ENCODE data around the gene NAPA. TPM values are rescaled to one million over a fixed set of nuclear protein-coding genes. Genes with fewer than 3 reads are reported as not detected.

Gene NAPA
- total RNA-seq (10 to 100 TPM; 85.3 to 92.3 TPM), polyA plus RNA-seq (100 to 1,000 TPM in 1 of 3 donors, 10 to 100 TPM in 2; 88.7 to 116 (median 89.6) TPM), total RNA-seq (31.7 to 84.9 (median 34.0) reads per million in 6 experiments)

GRCh38 chr19:47514869-47515588, at the start of gene NAPA:
Gene NAPA, minus strand, starts transcription at chr19:47515063. Its CDS starts 123 bp downstream, at chr19:47514940.
- POLR2A ChIA-PET, result interaction anchor here (0.5 to 3.0 kb wide), 17 partner anchors 12 to 915 kb away, joined by 3 to 30 read pairs (median 6); partner anchors contain the start of genes BICRA and KPTN
- peaks cover 0 to 7% (median 1%) of the 10 kb centered on the region in 3 donors for H3K36me3 Mint-ChIP-seq
- peak within 1 kb of the TSS; percentile 95 to 100 (median 98) for H3K27ac Mint-ChIP-seq
- H3K4me3 Mint-ChIP-seq, result peak within 1 kb of the TSS; percentile 95 to 100 (median 98)
- peak; percentile 90 to 91 for ATAC-seq
- DNase-seq, result peak; percentile 99 to 100 (median 100)
- peaks cover 54 to 99% (median 95%) of the 10 kb centered on the region in 4 donors for H3K4me1 Mint-ChIP-seq
- H3K27me3 Mint-ChIP-seq, result no peaks in the 10 kb centered on the region
- no peaks in the 10 kb centered on the region for H3K9me3 Mint-ChIP-seq

DNA sequence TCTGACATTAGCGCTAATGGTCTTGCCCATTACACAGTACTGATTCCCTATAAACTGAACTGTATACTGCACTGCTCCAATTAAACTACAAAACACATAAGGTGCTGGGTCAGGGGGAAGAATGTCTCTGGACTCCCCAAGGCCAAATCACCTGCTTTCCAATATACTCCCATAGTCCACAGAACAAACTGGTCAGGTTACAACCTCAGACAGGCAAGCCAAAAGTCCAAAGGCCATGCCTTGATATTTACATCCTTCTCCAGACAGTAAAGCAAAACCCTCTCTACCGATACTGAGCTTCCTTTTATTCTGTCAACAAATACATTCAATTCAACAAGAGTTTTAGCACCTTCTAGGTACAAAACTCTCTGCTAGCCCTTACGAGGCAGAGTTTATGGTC, 49.2 kb upstream of the NAPA start:
- POLR2A ChIA-PET, result no interaction called here
- no peak overlapping the region for H3K4me3 Mint-ChIP-seq

GRCh38 chr19:47561440-47562057, 46.7 kb upstream of the NAPA start:
- Mint-ChIP-seq H3K4me1 (peaks cover 0 to 2% (median 0%) of the 10 kb centered on the region in 4 donors), H3K27me3 (no peaks in the 10 kb centered on the region), H3K36me3 (no peaks in the 10 kb centered on the region), H3K4me3 (no peak overlapping the region), H3K27ac (no peak overlapping the region), H3K9me3 (no peaks in the 10 kb centered on the region)
- DNase-seq (no peak), ATAC-seq (no peak)
- POLR2A ChIA-PET, result interaction anchor here (0.6 to 1.4 kb wide), 2 partner anchors 36 to 48 kb away, joined by 3 to 4 read pairs; no protein-coding TSS in a partner anchor

More for the DNA sequence above, 49.2 kb upstream of the NAPA start:
- H3K27ac Mint-ChIP-seq, result no peak overlapping the region
- ATAC-seq (no peak), DNase-seq (no peak)
- peaks cover 0 to 2% (median 0%) of the 10 kb centered on the region in 4 donors for H3K4me1 Mint-ChIP-seq
- no peaks in the 10 kb centered on the region for H3K36me3 Mint-ChIP-seq
- H3K9me3 Mint-ChIP-seq, result no peaks in the 10 kb centered on the region
- H3K27me3 Mint-ChIP-seq, result no peaks in the 10 kb centered on the region

- no peak for ATAC-seq
- Mint-ChIP-seq H3K4me1 (peaks cover 0 to 2% (median 0%) of the 10 kb centered on the region in 4 donors), H3K27ac (peak overlapping the region in 1 of 10 donors; percentile 1), H3K9me3 (no peaks in the 10 kb centered on the region), H3K27me3 (no peaks in the 10 kb centered on the region), H3K36me3 (no peaks in the 10 kb centered on the region), H3K4me3 (no peak overlapping the region)
- POLR2A ChIA-PET, result interaction anchor here (1.4 kb wide), 1 partner anchor 49 kb away, joined by 4 read pairs; no protein-coding TSS in a partner anchor
- no peak for DNase-seq
Observed at GRCh38 chr19:47560999-47561398, 46.1 kb upstream of the NAPA start.

DNA sequence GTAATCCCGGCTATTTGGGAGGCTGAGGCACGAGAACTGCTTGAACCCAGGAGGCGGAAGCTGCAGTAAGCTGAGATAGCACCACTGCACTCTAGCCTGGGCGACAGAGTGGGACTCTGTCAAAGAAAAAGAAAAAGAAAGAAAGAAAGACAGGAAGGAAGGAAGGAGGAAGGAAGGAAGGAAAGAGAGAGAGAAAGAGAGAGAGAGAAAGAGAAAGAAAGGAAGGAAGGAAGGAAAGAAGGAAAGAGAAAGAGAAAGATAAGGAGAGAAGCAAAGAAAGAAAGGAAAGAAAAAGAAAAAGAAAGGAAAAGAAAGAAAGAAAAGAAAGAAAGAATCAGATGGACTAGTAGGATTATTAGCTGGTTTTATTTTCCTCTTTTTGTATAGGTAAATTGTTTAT, 35.3 kb upstream of the NAPA start:
- no peak for DNase-seq
- H3K36me3 Mint-ChIP-seq, result no peaks in the 10 kb centered on the region
- no peaks in the 10 kb centered on the region for H3K9me3 Mint-ChIP-seq
- H3K4me1 Mint-ChIP-seq, result peaks cover 0 to 10% (median 1%) of the 10 kb centered on the region in 4 donors
- peaks cover 0 to 6% (median 0%) of the 10 kb centered on the region in 5 donors for H3K27me3 Mint-ChIP-seq
- no peak for ATAC-seq
- peak overlapping the region in 1 of 10 donors; percentile 11 for H3K27ac Mint-ChIP-seq
- no peak overlapping the region for H3K4me3 Mint-ChIP-seq
- POLR2A ChIA-PET, result interaction anchor here (0.7 to 1.0 kb wide), 2 partner anchors 7 to 34 kb away, joined by 4 read pairs; no protein-coding TSS in a partner anchor

- peaks cover 0 to 6% (median 0%) of the 10 kb centered on the region in 5 donors for H3K27me3 Mint-ChIP-seq
- H3K9me3 Mint-ChIP-seq, result no peaks in the 10 kb centered on the region
- H3K27ac Mint-ChIP-seq, result no peak overlapping the region
- POLR2A ChIA-PET, result interaction anchor here (1.0 kb wide), 1 partner anchor 33 kb away, joined by 4 read pairs; no protein-coding TSS in a partner anchor
- no peaks in the 10 kb centered on the region for H3K36me3 Mint-ChIP-seq
- no peak overlapping the region for H3K4me3 Mint-ChIP-seq
- no peak for DNase-seq
- ATAC-seq, result no peak
- H3K4me1 Mint-ChIP-seq, result peaks cover 0 to 10% (median 1%) of the 10 kb centered on the region in 4 donors
Observed at GRCh38 chr19:47549261-47549862, 34.5 kb upstream of the NAPA start.

DNA sequence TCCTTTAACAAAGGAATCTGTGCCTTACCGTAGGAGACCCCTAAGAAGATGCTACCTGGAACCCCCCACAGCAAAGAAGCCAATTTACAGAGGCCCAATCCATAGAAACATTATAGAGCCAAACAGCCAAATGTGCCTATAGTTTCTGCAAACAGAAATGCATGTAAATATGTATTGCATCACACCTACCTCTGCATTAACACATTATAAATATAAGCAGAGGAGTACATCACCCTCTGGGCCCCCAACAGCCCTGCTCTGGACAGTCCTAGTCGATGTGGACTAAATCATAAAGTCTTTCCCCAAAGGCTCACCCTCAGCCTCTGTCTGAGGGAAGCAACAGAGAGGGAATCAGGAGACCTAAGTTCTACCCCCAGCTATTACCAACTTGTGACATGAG, 32.3 kb upstream of the NAPA start:
- Mint-ChIP-seq H3K27ac (no peak overlapping the region), H3K4me1 (peaks cover 0 to 12% (median 3%) of the 10 kb centered on the region in 4 donors), H3K4me3 (no peak overlapping the region), H3K27me3 (peaks cover 0 to 12% (median 1%) of the 10 kb centered on the region in 5 donors), H3K36me3 (peaks cover 0 to 2% (median 0%) of the 10 kb centered on the region in 3 donors), H3K9me3 (no peaks in the 10 kb centered on the region)
- DNase-seq, result no peak
- POLR2A ChIA-PET, result interaction anchor here (0.6 kb wide), 1 partner anchor 161 kb away, joined by 6 read pairs; no protein-coding TSS in a partner anchor
- ATAC-seq, result no peak

DNA sequence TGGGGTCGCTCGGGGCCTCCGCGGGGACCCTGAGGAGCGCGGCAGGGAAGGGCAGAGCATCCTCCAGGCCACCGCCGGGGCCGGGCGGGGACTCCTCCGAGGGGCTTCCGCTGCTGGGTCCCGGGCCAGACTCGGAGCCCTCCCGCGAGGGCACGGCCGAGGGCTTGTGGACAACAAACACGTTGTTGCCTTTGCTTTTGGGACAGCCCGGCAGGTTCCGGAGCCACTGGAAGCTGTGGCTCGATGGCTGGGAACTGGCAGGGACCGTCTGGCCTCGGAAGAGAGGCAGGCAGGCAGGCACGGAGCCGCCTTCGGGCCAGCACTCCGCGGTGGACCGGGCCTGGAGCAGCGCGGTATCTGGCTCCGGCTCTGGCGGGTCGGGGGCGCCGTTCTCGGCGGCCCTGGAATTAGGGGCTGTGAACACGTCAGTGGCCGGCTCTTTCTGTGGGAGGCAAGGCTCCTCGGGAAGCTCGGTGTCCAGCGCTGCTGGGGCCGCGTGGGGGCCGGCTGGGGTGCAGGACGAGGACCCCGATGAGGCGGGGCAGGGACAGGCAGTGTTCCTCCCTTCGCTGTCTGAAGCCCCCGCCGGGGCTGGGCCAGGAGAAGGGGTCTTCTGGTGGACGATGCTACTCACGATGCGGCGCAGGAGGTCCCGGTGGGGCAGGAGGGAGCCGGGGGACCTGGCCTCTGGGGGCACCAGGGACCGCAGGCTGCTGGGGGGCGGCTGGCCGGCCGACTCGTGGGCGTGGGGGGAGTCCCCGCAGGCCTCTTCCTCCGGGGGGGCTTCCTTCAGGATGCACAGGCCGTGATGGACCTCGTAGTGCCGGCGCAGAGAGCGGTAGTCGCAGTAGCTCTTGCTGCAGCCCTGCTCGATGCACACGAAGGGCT, 30.4 kb upstream of the NAPA start:
- H3K4me1 Mint-ChIP-seq, result peaks cover 11 to 27% (median 19%) of the 10 kb centered on the region in 4 donors
- H3K27me3 Mint-ChIP-seq, result peaks cover 0 to 12% (median 1%) of the 10 kb centered on the region in 5 donors
- no peaks in the 10 kb centered on the region for H3K9me3 Mint-ChIP-seq
- ATAC-seq (peak in 1 of 2 donors; percentile 70), DNase-seq (peak in 4 of 10 donors; percentile 18 to 22 (median 18))
- POLR2A ChIA-PET, result interaction anchor here (0.9 to 1.3 kb wide), 4 partner anchors 24 to 65 kb away, joined by 3 to 4 read pairs (median 4); no protein-coding TSS in a partner anchor
- H3K36me3 Mint-ChIP-seq, result peaks cover 0 to 2% (median 0%) of the 10 kb centered on the region in 3 donors
- H3K4me3 Mint-ChIP-seq, result peak overlapping the region in 5 of 10 donors; percentile 22 to 70 (median 54)
- peak overlapping the region in 1 of 10 donors; percentile 14 for H3K27ac Mint-ChIP-seq

DNA sequence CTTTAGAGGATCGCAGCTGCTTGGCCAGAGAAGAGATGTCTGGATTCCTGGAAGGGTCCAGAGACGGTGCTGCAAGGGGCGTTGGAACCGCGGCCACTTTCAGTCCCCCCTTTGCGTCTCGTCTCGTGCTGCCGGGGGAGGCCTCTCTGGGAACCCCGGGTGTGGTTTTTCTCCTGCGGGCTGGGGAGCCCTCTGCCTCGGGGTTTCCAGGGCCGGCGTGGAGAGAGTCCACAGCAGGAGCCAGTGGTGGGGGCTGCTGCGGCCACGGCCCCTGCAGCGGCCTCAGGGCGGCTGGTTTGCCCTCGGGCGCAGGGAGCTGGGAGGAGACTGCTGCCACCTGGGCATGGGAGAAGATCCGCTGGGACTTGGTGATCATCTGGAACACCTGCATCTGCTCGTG, 29.6 kb upstream of the NAPA start:
- H3K4me1 Mint-ChIP-seq, result peaks cover 9 to 29% (median 24%) of the 10 kb centered on the region in 4 donors
- peaks cover 0 to 12% (median 1%) of the 10 kb centered on the region in 5 donors for H3K27me3 Mint-ChIP-seq
- H3K9me3 Mint-ChIP-seq, result no peaks in the 10 kb centered on the region
- DNase-seq, result no peak
- peaks cover 0 to 2% (median 0%) of the 10 kb centered on the region in 3 donors for H3K36me3 Mint-ChIP-seq
- peak overlapping the region in 8 of 10 donors; percentile 15 to 70 (median 46) for H3K4me3 Mint-ChIP-seq
- POLR2A ChIA-PET, result interaction anchor here (0.9 to 1.8 kb wide), 3 partner anchors 24 to 66 kb away, joined by 3 to 7 read pairs (median 4); no protein-coding TSS in a partner anchor
- ATAC-seq, result no peak
- H3K27ac Mint-ChIP-seq, result peak overlapping the region in 1 of 10 donors; percentile 15

GRCh38 chr19:47544075-47544474, 29.2 kb upstream of the NAPA start:
- H3K4me3 Mint-ChIP-seq, result peak overlapping the region in 6 of 10 donors; percentile 6 to 62 (median 36)

GRCh38 chr19:47542030-47542475, 27.2 kb upstream of the NAPA start:
- Mint-ChIP-seq H3K36me3 (peaks cover 0 to 2% (median 0%) of the 10 kb centered on the region in 3 donors), H3K27me3 (peaks cover 0 to 8% (median 1%) of the 10 kb centered on the region in 5 donors), H3K27ac (peak overlapping the region; percentile 77 to 94 (median 89)), H3K9me3 (no peaks in the 10 kb centered on the region), H3K4me1 (peaks cover 9 to 30% (median 23%) of the 10 kb centered on the region in 4 donors), H3K4me3 (peak overlapping the region in 7 of 10 donors; percentile 5 to 54 (median 24))
- no peak for DNase-seq
- POLR2A ChIA-PET, result no interaction called here
- ATAC-seq, result no peak

More at GRCh38 chr19:47544075-47544474, 29.2 kb upstream of the NAPA start:
- no peaks in the 10 kb centered on the region for H3K9me3 Mint-ChIP-seq
- H3K27ac Mint-ChIP-seq, result peak overlapping the region in 3 of 10 donors; percentile 10 to 30 (median 15)
- H3K27me3 Mint-ChIP-seq, result peaks cover 0 to 12% (median 1%) of the 10 kb centered on the region in 5 donors
- POLR2A ChIA-PET, result interaction anchor here (0.5 to 1.8 kb wide), 2 partner anchors 32 to 64 kb away, joined by 3 to 7 read pairs; no protein-coding TSS in a partner anchor
- peaks cover 0 to 2% (median 0%) of the 10 kb centered on the region in 3 donors for H3K36me3 Mint-ChIP-seq
- ATAC-seq, result no peak
- DNase-seq, result no peak
- peaks cover 9 to 30% (median 23%) of the 10 kb centered on the region in 4 donors for H3K4me1 Mint-ChIP-seq
